HEK293 (cell line): Measurements from ENCODE around the gene LECT2.
A peak's percentile ranks its signal among the peaks of the same experiment; 100 is the strongest.

Experiments used
- CTCF ChIA-PET: fragments of 350-600 bp; formaldehyde crosslinking; extraction: SDS; loops from one replicate; lab custom pipeline; 2021; ENCODE audit warnings: antibody characterized with exemption; lab: Yijun Ruan, JAX
- POLR2A ChIA-PET: fragments of 300-600 bp; formaldehyde crosslinking; extraction: SDS; loops from one replicate; lab custom pipeline; 2020; ENCODE audit warnings: antibody characterized with exemption, inconsistent platforms; lab: Yijun Ruan, JAX
- H3K27ac ChIP-seq: fragments of 200-500 bp; sonication (Bioruptor generic); 2 replicates; pipeline ENCODE4 v1.5.1; 2014; ENCODE audit warnings: low read depth, low read length, control low read depth, inconsistent platforms; ENCODE audit errors: extremely low read depth
- H3K36me3 ChIP-seq, 2 experiments: fragments of 200-500 bp in 1 of 2; sonication (Bioruptor generic) in 1 of 2; 1 replicate in 1 of 2; 2 replicates in 1 of 2; pipeline ENCODE4 v1.5.1; 2014 to 2017; ENCODE audit warnings: inconsistent platforms in 2 of 2, low read length in 2 of 2; ENCODE audit not compliant: control insufficient read depth in 2 of 2, insufficient read depth in 1 of 2
- H3K4me1 ChIP-seq: fragments of 200-500 bp; sonication (Bioruptor generic); 2 replicates; pipeline ENCODE4 v1.5.1; 2014; ENCODE audit warnings: mild to moderate bottlenecking, low read length, inconsistent platforms; ENCODE audit not compliant: control insufficient read depth, insufficient read depth
- H3K4me3 ChIP-seq: 2 replicates; pipeline ENCODE4 v1.5.1; 2011; ENCODE audit warnings: low read depth, mild to moderate bottlenecking, control low read depth, low read length, moderate library complexity
- H3K9me3 ChIP-seq: fragments of 200-500 bp; sonication (Bioruptor generic); 2 replicates; pipeline ENCODE4 v1.5.1; 2014; ENCODE audit warnings: low read depth, low read length, inconsistent platforms; ENCODE audit not compliant: control insufficient read depth, insufficient read depth
- BCL11A ChIP-seq: fragments of 450-650 bp; formaldehyde crosslinking; IDR thresholded peaks from 2 replicates; pipeline ENCODE4 v1.5.1; 2016; ENCODE audit warnings: low read depth, missing biosample characterization, missing genetic modification characterization
- HOXD13 ChIP-seq: sonication (generic); formaldehyde crosslinking; IDR thresholded peaks from 2 replicates; pipeline ENCODE4 v1.8.0; 2022; ENCODE audit warnings: missing genetic modification reagents, borderline replicate concordance
- KLF8 ChIP-seq: fragments of 450-650 bp; formaldehyde crosslinking; IDR thresholded peaks from 2 replicates; pipeline ENCODE4 v1.5.1; 2016; ENCODE audit warnings: missing biosample characterization, missing genetic modification characterization
- SCRT2 ChIP-seq: fragments of 450-650 bp; formaldehyde crosslinking; IDR thresholded peaks from 2 replicates; pipeline ENCODE4 v1.5.1; 2016; ENCODE audit warnings: missing biosample characterization, missing genetic modification characterization
- TCF7L2 ChIP-seq: IDR thresholded peaks from 2 replicates; pipeline ENCODE4 v1.6.1; 2011; ENCODE audit warnings: low read depth, mild to moderate bottlenecking, inconsistent platforms, low read length, moderate library complexity, borderline replicate concordance
- ZBTB48 ChIP-seq: fragments of 450-650 bp; formaldehyde crosslinking; IDR thresholded peaks from 2 replicates; pipeline ENCODE4 v1.5.1; 2016; ENCODE audit warnings: missing biosample characterization, missing genetic modification characterization
- ZBTB8A ChIP-seq: fragments of 450-650 bp; formaldehyde crosslinking; IDR thresholded peaks from 2 replicates; pipeline ENCODE4 v1.5.1; 2016; ENCODE audit warnings: missing biosample characterization, missing genetic modification characterization
- ZFP37 ChIP-seq: fragments of 450-650 bp; formaldehyde crosslinking; IDR thresholded peaks from 2 replicates; pipeline ENCODE4 v1.5.1; 2016; ENCODE audit warnings: missing biosample characterization, missing genetic modification characterization
- ZNF175 ChIP-seq: fragments of 450-650 bp; formaldehyde crosslinking; IDR thresholded peaks from 2 replicates; pipeline ENCODE4 v1.5.1; 2016; ENCODE audit warnings: missing biosample characterization, missing genetic modification characterization
- ZNF221 ChIP-seq: fragments of 450-650 bp; formaldehyde crosslinking; IDR thresholded peaks from 2 replicates; pipeline ENCODE4 v1.5.1; 2017; ENCODE audit warnings: missing biosample characterization, missing genetic modification characterization, borderline replicate concordance
- ZNF302 ChIP-seq: fragments of 450-650 bp; formaldehyde crosslinking; IDR thresholded peaks from 2 replicates; pipeline ENCODE4 v1.5.1; 2016; ENCODE audit warnings: missing biosample characterization, missing genetic modification characterization, low read depth
- ZNF335 ChIP-seq: fragments of 450-650 bp; formaldehyde crosslinking; conservative IDR thresholded peaks from 2 replicates; pipeline ENCODE4 v1.5.1; 2016; ENCODE audit warnings: missing biosample characterization, missing genetic modification characterization
- ZNF350 ChIP-seq: fragments of 450-650 bp; formaldehyde crosslinking; IDR thresholded peaks from 2 replicates; pipeline ENCODE4 v1.5.0; 2017; ENCODE audit warnings: missing biosample characterization, mild to moderate bottlenecking, missing genetic modification characterization
- ZNF514 ChIP-seq: fragments of 450-650 bp; formaldehyde crosslinking; IDR thresholded peaks from 2 replicates; pipeline ENCODE4 v1.5.1; 2016; ENCODE audit warnings: missing biosample characterization, missing genetic modification characterization
- ZNF529 ChIP-seq: fragments of 450-650 bp; formaldehyde crosslinking; IDR thresholded peaks from 2 replicates; pipeline ENCODE4 v1.5.1; 2017; ENCODE audit warnings: missing genetic modification characterization, missing biosample characterization; ENCODE audit not compliant: insufficient replicate concordance
- ZNF561 ChIP-seq: fragments of 450-650 bp; IDR thresholded peaks from 2 replicates; pipeline ENCODE4 v1.5.1; 2018; ENCODE audit warnings: missing biosample characterization, missing genetic modification characterization, borderline replicate concordance
- ZNF701 ChIP-seq: fragments of 450-650 bp; formaldehyde crosslinking; IDR thresholded peaks from 2 replicates; pipeline ENCODE4 v1.5.1; 2016; ENCODE audit warnings: missing biosample characterization, missing genetic modification characterization
- TF ChIP-seq, protein P1 (sequence below): fragments of 450-650 bp; formaldehyde crosslinking; IDR thresholded peaks from 2 replicates; pipeline ENCODE4 v1.5.1; 2016; ENCODE audit warnings: missing biosample characterization, missing genetic modification characterization
- TF ChIP-seq, protein P2 (sequence below): fragments of 450-650 bp; formaldehyde crosslinking; IDR thresholded peaks from 2 replicates; pipeline ENCODE4 v1.5.1; 2016; ENCODE audit warnings: missing biosample characterization, missing genetic modification characterization
- TF ChIP-seq, protein P3 (sequence below): fragments of 450-650 bp; formaldehyde crosslinking; IDR thresholded peaks from 2 replicates; pipeline ENCODE4 v1.5.1; 2016; ENCODE audit warnings: missing biosample characterization, missing genetic modification characterization
- TF ChIP-seq, protein P4 (sequence below): fragments of 450-650 bp; formaldehyde crosslinking; conservative IDR thresholded peaks from 2 replicates; pipeline ENCODE4 v1.5.1; 2016; ENCODE audit warnings: low read depth, missing biosample characterization, missing genetic modification characterization

Gene LECT2

DNA sequence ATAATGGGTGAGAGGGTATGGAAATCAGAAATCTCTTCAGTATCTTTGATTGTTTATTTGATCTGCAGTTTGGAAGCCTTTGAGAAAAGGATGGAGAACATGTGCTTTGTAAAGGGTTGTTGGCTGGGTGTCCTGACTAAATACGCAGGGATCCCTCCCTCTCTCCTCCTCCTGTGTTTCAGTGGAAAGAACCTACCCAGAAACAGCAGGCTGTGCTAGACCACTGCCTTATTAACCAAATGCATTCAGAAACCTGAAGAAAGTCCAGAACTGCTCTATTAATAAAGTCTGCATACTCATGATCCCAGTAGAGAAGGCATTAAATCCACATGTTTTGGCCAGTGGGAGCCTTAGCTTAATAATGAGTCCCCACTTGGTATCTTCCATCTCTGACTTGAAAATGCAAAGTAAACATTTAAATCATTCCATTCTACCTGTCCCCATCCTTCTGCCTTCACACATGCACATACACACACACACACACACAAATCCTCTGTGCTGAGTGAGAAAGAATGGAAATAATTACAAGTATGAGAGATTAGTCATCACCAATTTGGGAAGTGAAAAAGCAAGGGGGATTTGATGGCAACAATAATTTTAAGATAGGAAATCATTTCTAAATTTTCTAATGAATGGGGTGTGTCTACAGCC lies 10.0 kb upstream of the LECT2 start:
- Histone ChIP-seq H3K36me3 (no peaks in the 10 kb centered on the region), H3K27ac (no peak overlapping the region), H3K4me1 (no peaks in the 10 kb centered on the region), H3K9me3 (no peaks in the 10 kb centered on the region), H3K4me3 (no peak overlapping the region)
- ChIA-PET CTCF (interaction anchor here (0.9 to 1.0 kb wide), 2 partner anchors 20 to 93 kb away, joined by 3 to 4 read pairs; no protein-coding TSS in a partner anchor), POLR2A (no interaction called here)
- TF ChIP-seq ZNF335 (tag by site-specific recombination) = no peak
- TF ChIP-seq, protein P1, sequence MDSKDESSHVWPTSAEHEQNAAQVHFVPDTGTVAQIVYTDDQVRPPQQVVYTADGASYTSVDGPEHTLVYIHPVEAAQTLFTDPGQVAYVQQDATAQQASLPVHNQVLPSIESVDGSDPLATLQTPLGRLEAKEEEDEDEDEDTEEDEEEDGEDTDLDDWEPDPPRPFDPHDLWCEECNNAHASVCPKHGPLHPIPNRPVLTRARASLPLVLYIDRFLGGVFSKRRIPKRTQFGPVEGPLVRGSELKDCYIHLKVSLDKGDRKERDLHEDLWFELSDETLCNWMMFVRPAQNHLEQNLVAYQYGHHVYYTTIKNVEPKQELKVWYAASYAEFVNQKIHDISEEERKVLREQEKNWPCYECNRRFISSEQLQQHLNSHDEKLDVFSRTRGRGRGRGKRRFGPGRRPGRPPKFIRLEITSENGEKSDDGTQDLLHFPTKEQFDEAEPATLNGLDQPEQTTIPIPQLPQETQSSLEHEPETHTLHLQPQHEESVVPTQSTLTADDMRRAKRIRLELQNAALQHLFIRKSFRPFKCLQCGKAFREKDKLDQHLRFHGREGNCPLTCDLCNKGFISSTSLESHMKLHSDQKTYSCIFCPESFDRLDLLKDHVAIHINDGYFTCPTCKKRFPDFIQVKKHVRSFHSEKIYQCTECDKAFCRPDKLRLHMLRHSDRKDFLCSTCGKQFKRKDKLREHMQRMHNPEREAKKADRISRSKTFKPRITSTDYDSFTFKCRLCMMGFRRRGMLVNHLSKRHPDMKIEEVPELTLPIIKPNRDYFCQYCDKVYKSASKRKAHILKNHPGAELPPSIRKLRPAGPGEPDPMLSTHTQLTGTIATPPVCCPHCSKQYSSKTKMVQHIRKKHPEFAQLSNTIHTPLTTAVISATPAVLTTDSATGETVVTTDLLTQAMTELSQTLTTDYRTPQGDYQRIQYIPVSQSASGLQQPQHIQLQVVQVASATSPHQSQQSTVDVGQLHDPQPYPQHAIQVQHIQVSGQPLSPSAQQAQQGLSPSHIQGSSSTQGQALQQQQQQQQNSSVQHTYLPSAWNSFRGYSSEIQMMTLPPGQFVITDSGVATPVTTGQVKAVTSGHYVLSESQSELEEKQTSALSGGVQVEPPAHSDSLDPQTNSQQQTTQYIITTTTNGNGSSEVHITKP (tag by site-specific recombination) = peak; percentile 59

DNA sequence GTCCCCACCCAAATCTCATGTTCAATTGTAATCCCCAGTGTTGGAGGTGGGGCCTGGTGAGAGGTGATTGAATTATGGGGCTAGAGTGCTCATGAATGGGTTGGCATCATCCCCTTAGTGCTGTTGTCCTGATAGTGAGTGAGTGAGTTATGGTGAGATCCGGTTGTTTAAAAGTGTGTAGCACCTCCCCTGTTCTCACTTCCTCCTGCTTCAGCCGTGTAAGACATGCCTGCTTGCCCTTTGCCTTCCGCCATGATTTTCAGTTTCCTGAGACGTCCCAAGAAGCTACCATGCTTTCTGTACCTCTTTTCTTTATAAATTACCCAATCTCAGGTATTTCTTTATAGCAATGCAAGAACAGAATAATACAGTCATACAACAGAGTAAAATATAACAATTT lies 742 bp upstream of the LECT2 start:
- CTCF ChIA-PET = interaction anchor here (0.6 to 1.5 kb wide), 5 partner anchors 10 to 127 kb away, joined by 3 to 5 read pairs (median 4); no protein-coding TSS in a partner anchor
- no peaks in the 10 kb centered on the region for H3K36me3 ChIP-seq
- no peak overlapping the region for H3K4me3 ChIP-seq
- H3K4me1 ChIP-seq = no peaks in the 10 kb centered on the region
- POLR2A ChIA-PET = no interaction called here
- H3K9me3 ChIP-seq = no peaks in the 10 kb centered on the region
- H3K27ac ChIP-seq = no peak overlapping the region
- TF ChIP-seq ZBTB48 (tag by site-specific recombination) (no peak), ZNF561 (tag by site-specific recombination) (no peak), ZNF701 (tag by site-specific recombination) (no peak), HOXD13 (CRISPR knock-in tag) (no peak), ZBTB8A (tag by site-specific recombination) (no peak), TCF7L2 (no peak), KLF8 (tag by site-specific recombination) (no peak), ZNF514 (tag by site-specific recombination) (no peak)
- TF ChIP-seq, protein P2, sequence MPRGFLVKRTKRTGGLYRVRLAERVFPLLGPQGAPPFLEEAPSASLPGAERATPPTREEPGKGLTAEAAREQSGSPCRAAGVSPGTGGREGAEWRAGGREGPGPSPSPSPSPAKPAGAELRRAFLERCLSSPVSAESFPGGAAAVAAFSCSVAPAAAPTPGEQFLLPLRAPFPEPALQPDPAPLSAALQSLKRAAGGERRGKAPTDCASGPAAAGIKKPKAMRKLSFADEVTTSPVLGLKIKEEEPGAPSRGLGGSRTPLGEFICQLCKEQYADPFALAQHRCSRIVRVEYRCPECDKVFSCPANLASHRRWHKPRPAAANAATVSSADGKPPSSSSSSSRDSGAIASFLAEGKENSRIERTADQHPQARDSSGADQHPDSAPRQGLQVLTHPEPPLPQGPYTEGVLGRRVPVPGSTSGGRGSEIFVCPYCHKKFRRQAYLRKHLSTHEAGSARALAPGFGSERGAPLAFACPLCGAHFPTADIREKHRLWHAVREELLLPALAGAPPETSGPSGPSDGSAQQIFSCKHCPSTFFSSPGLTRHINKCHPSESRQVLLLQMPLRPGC (tag by site-specific recombination) = no peak
- TF ChIP-seq, protein P3, sequence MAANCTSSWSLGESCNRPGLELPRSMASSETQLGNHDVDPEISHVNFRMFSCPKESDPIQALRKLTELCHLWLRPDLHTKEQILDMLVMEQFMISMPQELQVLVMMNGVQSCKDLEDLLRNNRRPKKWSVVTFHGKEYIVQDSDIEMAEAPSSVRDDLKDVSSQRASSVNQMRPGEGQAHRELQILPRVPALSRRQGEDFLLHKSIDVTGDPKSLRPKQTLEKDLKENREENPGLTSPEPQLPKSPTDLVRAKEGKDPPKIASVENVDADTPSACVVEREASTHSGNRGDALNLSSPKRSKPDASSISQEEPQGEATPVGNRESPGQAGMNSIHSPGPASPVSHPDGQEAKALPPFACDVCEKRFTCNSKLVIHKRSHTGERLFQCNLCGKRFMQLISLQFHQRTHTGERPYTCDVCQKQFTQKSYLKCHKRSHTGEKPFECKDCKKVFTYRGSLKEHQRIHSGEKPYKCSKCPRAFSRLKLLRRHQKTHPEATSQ (tag by site-specific recombination) = no peak
- TF ChIP-seq, all 188 proteins: peak for 0

DNA sequence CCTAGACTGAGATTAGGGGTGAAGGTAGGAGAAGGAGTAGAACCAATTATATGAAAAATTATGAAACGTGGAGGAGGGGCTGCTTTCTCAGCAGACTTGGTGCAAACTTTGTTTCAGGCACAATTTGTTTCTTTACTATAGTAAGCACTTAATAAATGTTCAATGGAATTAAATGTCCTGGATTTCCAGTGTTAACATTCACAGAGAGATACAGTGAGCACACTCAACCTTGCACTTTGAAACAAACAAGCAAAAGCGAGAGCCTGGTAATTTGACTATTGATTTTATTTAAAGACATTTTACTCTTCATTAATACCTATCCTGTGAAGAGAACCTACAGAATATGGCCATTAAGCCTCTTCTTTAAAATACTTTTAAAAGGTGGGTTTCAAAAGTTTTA lies 933 bp downstream of the LECT2 start:
- Histone ChIP-seq H3K27ac (no peak overlapping the region), H3K9me3 (no peaks in the 10 kb centered on the region), H3K4me1 (no peaks in the 10 kb centered on the region), H3K36me3 (no peaks in the 10 kb centered on the region), H3K4me3 (no peak overlapping the region)
- POLR2A ChIA-PET = no interaction called here
- CTCF ChIA-PET = no interaction called here
- TF ChIP-seq BCL11A (tag by site-specific recombination) (no peak), ZFP37 (no peak), ZNF302 (no peak), ZNF350 (tag by site-specific recombination) (no peak), ZNF175 (tag by site-specific recombination) (no peak), ZNF529 (no peak), SCRT2 (tag by site-specific recombination) (no peak), ZNF221 (no peak)
- TF ChIP-seq, protein P4, sequence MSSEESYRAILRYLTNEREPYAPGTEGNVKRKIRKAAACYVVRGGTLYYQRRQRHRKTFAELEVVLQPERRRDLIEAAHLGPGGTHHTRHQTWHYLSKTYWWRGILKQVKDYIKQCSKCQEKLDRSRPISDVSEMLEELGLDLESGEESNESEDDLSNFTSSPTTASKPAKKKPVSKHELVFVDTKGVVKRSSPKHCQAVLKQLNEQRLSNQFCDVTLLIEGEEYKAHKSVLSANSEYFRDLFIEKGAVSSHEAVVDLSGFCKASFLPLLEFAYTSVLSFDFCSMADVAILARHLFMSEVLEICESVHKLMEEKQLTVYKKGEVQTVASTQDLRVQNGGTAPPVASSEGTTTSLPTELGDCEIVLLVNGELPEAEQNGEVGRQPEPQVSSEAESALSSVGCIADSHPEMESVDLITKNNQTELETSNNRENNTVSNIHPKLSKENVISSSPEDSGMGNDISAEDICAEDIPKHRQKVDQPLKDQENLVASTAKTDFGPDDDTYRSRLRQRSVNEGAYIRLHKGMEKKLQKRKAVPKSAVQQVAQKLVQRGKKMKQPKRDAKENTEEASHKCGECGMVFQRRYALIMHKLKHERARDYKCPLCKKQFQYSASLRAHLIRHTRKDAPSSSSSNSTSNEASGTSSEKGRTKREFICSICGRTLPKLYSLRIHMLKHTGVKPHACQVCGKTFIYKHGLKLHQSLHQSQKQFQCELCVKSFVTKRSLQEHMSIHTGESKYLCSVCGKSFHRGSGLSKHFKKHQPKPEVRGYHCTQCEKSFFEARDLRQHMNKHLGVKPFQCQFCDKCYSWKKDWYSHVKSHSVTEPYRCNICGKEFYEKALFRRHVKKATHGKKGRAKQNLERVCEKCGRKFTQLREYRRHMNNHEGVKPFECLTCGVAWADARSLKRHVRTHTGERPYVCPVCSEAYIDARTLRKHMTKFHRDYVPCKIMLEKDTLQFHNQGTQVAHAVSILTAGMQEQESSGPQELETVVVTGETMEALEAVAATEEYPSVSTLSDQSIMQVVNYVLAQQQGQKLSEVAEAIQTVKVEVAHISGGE (tag by site-specific recombination) = no peak
